Ramos (cell line): ENCODE data around the gene FEM1B.

Source experiments
- in situ Hi-C: fragments of 300-500 bp; cut with MboI; formaldehyde crosslinking; loops from one replicate; pipeline ENCODE4 v1.14.3; 2022; ENCODE audit warnings: low sequenced_read_pairs; ENCODE audit not compliant: unreplicated experiment

Gene FEM1B

DNA sequence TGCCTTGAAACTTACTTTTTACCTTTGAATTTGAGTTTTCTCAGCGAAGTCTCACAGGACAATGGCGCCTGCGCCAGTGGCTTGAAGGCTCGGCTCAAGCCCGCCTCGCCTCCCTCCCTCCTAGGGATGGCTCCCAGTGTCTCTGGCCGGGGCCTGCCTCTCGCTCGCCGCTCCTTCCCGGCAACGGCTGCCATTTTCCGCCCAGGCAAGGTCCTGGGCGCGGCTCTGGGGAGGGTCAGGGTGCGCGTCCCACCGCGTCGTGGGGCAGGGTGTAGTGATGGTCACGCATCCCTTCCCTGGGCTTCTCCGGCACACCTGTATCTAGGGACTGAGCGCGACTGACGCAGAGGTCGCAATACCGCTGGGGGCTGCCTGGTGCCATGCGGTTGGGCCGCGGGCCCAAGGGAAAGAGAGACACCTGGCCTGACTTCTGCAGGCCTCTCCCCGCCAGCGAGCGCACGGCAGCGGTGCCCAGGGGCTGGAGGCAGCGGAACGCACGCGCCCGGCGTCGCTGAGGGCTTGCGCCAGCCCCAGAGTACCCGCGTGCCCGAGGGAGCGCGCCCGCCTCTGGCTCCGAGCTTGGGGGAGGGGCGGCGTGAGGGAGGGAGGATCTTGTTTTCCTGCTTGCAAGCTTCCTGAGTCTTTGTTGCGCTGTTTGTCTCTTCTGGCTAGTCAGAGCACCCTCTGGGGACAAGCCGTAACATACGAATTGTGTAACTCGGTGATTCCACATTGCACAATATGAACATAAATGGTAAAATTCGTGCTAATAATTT lies 20.7 kb upstream of the FEM1B start:
- in situ Hi-C loops = no loop called here

DNA sequence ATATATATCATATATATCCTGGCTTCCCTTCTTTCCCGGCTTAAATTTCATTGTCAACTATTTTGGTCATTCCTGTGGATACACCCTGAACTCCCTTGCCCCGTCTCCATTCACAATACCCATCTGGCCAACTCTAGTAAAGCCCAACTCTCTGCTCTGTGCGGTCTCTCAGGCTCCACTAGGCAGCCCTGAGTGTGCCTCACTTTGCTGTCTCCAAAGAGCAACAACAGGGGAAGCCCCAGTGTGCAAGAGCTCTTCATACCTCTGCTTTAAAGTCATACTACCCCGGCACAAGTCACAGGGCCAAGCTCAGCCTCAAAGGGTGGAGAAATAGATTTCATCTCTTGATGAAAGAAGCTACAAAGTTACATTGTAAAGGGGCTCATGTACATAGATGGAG lies 18.9 kb upstream of the FEM1B start:
- in situ Hi-C loops = no loop called here

DNA sequence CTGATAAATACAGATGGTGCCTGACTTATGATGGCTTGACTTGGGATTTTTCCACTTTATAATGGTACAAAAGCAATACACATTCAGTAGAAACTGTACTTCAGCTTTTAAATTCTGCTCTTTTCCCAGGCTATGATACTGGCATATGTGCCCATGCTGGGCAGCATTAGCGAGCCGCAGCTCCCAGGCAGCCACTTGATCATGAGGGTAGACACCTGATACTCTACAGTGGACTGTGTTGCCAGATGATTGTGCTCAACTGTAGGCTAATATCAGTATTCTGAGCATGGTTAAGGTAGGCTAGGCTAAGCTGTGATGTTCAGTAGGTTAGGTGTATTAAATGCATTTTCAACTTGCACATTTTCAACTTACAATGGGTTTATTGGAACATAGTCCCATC lies 17.7 kb upstream of the FEM1B start:
- in situ Hi-C loops = no loop called here

DNA sequence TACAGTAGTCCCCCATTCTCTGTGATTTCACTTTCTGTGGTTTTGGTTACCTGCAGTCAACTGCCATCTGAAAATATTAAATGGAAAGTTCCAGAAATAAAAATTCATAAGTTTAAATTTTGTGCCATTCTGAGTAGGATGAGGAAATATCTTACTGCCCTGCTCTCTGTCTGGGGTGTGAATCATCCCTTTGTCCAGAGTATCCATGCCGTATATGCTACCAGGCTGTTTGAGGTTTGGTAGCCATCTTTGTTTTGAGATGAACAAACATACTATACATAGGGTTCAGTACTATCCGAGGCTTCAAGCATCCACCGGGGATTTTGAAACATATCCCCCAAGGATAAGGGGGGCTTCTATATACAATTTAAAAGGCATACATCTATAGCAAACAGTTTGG lies 16.3 kb upstream of the FEM1B start:
- in situ Hi-C loops = no loop called here

DNA sequence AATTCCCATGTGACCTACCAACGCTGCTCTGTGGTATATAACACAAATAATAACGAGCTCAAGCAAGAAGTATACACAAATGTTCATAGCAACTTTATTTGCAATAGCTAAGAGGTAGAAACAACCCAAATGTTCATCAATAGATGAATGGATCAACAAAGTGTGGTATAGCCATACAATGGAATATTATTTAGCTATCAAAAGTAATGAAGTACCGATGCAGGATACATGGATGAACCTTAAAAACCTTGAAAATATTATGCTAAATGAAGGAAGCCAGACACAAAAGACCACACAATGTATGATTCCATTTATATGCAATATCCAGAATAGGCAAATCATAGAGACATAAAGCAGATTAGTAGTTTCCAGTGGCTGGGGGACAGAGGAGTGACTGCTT lies 15.6 kb upstream of the FEM1B start:
- in situ Hi-C loops = no loop called here

DNA sequence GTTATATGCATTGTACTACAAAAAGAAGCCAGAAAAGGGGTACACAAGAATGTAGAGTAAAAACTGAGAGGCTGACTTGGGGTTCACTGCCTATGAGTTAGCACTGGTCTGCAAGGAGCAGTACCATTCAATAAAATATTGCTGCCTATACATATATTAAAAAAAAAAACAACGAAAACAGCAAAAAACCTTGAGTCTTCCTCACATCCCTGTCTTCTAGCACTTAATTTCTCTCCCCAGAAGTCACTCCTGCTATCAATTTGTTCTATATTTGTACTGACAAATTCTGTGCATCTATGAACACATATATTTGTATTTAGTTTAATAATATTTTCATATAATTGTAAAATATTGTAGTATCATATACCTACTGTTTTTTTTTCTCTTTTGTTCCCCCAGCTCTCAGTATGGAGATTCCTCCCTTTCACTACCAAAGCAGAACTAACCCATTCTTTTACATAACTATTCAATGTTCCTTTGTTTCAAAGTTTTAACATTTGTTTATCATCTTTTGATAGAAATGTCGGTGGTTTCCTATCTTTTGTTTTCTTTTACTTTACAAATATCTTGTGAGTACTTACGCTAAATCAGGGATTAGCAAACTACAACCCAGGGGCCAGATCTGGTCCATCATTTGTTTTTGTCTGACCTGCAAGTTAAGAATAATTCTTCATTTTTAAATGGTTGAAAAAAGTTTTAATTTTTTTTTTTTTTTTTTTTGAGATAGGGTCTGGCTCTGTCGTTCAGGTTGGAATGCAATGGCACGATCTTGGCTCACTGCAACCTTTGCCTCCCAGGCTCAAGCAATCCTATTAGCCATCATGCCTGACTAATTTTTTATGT lies 14.8 kb upstream of the FEM1B start:
- in situ Hi-C loops = no loop called here

DNA sequence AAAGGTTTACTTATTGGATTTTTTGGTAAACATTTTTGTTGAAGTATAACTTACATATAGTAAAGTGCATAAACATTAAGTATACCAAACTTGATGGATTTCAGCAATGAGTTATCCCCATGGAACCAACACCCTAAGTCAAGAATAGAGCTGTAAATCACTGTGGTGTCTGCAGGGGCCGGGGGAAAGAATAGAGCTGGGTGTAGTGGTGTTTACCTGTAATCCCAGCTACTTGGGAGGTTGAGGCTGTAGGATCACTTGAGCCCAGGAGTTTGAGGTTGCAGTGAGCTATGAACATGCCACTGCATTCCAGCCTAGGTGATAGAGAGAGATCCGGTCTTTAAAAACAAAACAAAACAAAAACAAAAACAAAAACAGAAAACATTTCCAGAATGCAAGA lies 13.3 kb upstream of the FEM1B start:
- in situ Hi-C loops = no loop called here

DNA sequence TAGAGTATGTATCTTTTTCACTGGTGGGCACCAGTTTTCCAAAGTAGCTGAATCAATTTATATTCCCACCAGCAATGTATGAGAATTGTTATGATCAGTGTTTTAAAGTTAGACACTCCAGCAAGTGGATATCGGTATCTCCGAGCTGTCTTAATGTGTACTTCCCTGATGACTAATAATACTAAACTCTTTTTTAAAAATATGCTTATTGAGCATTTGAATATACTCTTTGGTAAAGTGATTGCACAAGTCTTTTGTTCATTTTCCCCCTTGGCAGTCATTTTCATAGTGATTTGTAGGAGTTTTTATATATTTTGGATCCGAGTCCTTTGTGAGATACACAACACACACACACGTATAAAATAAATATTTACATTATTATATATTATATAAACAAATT lies 12.5 kb upstream of the FEM1B start:
- in situ Hi-C loops = no loop called here

DNA sequence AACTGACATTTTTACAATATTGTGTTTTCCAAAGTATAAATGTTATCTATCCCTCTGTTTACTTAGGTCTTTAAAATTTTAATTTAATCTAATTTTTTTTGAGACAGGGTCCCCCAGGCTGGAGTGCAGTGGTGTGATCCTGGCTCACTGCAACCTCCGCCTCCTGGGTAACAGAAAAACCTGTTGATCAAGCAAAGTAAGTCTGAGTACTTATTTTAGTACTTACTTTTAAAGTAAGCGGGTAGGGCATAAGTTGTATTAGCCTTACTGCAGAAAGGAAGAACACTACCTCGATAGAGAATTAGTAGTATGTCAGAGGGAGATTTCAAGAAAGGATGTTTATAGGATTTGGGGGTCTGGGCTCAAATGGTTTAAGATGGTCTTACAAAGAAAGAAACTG lies 11.9 kb upstream of the FEM1B start:
- in situ Hi-C loops = no loop called here

DNA sequence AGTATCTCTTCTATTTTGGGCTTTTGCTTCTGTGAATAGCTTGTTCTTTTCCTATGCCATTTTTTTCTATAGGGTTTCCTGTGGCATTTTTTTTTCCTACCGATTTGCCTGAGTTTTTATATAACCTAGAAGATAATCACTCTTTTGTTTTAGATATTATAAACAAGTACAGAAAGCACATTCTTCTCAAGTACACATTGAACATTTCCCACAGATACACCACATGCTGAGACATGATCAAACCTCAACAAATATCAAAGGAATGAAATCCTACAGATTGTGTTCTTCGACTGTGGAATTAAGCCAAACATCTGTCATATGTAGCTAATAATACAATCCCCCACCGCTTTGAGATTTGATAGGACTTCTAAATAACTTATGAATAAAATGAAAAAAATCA lies 9.1 kb upstream of the FEM1B start:
- in situ Hi-C loops = no loop called here

DNA sequence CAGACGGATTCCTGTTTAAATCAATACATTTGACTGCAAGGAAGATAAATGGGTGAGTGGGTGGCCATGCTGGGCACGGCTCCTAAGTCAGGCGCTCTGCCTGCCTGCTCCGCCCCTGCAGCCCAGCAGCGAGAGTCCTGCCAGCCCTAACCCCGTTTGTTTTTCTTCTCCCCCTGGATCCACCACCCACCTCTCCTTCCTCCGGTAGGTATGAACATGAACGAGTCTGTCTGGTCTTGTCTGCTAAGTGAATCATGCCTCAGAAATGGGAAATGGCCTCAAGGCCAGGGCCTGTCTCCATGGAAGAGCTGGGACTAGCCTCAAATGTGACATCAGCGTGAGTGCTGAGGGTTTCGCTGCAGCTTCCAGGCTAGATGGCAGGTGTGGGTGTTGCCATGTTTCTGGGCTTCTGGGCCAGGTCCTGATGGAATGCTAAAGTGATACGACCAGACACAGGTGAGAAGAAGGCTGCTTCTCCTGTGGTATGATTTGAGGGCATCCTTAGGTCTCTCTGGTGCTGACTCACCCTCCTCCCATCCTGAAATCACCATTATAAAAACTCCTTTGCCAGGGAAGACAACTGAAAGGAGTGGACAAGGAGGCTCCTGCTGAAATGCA lies 5.6 kb upstream of the FEM1B start:
- in situ Hi-C loops = no loop called here

DNA sequence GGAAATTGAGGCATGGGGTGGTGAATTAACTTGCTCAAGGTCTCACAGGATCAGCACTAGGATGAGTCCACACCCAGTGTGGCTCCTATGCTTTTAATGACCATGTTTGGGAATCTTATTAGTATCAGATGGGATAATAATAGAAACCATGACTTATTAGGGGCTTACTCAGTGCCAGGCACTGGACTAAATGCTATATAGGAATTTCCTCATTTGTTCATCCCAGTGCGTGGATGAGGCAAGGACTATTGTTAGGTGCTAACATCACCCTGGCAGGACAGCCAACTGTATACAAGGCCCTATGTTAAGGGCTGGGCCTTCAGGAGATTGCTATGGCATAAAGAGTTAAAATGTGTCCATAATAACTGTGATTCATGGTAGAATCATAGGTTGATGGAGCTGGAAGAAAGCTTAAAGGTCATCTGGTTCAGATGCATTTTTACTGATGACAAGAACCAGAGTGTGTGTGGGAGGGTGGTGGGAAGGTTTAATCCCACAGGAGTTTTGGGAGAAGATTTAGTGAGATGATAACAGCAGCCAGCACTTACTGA lies 4.7 kb upstream of the FEM1B start:
- in situ Hi-C loops = no loop called here

DNA sequence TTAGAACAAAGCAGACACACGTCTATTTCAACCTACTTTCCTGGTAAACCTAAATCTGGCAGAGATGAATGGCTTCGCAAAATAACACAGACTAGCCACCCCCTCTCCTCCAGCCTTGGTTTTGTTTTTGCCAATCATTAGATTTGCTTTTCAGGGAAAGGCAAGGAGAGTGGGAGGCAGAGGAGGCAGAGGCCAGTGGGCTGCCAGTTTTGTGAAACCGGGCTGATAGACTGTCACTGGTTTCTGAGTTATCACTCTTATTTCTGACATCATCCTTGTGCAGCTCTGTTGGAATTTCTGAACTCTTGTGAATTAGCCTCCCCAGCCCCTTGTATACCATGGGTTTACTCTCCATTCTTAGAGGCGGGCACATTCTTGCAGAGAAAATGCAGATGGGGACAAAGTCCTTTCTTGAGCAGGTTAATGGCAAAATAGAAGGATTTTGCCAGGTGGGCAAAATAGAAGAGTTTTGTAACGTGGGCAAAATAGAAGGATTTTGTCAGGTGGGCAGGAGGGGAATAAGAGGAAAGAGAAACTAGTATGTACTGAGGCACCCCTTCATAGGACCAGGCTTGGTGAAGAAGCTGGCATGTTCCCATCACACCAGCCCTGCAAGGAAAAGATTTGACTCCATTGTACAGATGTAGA lies 3.2 kb upstream of the FEM1B start:
- in situ Hi-C loops = no loop called here

DNA sequence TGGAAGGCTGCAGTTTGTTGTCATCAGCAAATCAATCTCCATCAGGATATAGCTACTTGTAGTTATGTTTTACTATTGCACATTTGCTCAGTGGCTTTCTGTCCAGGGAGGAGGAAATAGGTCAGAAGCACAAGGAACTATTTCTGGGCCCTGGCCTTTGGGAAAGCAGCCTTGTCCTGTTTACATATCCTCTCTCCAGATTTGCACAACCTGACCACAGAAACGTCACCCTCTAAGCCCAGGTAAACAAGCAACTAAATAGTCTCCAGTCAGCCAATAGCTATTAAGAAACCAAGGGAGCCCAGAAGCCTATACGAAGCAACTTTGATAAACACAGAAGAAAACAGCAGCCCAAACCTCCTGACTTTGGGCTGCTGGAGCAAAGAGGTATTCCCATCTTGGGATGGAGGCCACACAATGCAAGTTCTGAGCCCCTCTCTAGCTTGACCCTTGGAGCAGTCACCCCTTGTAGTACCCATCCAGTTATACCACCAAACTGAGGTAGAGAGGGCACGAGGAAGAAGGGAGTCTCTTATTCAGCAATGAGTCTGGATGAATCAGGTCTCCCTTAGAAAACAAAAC lies 2.3 kb upstream of the FEM1B start:
- in situ Hi-C loops = no loop called here

DNA sequence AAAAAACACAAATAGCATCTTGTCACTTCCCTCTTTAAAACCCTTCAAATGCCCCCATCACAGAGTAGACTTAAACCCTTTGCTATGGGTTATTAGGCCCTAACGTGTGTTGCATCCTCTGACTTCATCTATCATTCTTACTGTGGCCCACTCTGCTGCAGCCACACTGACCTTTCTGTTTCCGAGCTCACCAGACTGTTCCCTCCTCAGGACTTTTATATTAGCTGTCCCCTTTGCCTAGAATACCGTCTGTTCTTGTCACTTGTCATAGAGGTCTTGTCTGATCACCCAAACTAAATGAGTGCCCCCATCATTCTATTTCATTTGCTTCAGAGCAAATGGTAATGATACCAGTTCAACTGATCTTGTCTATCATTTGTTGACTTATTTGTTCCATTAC lies 877 bp upstream of the FEM1B start:
- in situ Hi-C loops = no loop called here

DNA sequence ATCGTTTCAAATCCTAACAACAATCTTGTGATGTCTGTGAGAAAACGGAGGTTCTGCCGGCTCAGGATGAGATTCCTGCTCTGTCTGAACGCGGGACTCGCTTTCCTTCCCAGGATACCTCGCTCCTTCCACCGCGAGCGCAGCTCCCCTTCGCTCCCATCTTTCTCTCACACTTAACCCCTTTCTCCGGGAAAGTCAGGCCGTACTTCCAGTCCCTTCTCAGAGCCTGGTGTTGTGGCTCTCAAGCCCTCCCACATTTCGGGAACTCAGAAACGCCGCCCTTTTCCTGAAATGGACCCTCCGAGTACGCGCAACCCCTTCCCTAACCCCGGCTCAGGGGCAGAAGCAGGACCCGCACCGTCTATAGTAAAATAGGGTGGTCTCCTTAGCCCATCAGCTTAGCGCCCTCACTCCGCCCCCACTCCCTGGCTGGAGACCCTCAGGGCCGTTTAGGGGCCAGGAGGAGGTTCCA lies 378 bp upstream of the FEM1B start:
- in situ Hi-C loops = no loop called here

DNA sequence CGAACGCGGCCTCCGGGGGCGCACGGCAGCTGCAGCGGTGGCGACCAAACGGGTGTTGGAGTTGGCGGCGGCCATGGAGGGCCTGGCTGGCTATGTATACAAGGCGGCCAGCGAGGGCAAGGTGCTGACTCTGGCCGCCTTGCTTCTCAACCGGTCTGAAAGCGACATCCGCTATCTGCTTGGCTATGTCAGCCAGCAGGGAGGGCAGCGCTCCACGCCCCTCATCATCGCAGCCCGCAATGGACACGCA lies 725 bp downstream of the FEM1B start:
- in situ Hi-C loops = no loop called here

DNA sequence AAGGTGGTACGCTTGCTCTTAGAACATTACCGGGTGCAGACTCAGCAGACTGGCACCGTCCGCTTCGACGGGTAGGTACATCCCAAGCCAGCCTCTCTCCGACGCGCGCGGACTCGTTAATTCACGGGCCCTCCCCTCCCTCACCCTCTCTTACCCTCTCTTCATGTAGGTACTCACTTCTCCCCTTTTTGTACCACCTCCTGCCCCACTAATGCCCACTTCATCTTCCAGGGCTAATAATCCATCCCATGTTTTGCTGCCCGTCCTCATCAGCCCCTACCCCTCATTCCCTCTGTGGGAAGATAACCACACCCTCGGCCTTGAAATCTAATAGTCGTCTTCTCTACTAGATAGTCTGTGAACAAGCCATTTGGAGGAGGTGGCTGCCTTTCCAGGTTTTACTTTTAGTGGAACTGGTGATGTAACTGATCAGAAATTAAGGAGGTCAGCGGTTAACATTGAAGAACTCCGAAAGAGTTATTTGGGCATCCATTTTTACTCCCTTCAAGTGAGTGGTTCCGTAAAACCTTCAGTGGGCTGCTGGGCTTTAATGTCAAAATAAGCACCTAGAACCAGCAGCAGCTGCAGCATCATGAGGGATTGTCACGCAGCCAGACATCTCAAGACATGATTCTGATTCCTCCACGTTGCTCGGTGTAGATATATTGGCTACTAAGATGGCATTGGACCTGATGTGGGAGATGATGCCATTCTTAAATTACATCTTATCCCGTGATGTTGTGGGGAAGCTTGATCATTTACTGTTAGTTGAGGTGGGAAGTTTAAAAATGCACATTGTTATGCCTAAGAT lies 1.3 kb downstream of the FEM1B start:
- in situ Hi-C loops = no loop called here
